ENCODE results near the gene SEPTIN3.

DNA sequence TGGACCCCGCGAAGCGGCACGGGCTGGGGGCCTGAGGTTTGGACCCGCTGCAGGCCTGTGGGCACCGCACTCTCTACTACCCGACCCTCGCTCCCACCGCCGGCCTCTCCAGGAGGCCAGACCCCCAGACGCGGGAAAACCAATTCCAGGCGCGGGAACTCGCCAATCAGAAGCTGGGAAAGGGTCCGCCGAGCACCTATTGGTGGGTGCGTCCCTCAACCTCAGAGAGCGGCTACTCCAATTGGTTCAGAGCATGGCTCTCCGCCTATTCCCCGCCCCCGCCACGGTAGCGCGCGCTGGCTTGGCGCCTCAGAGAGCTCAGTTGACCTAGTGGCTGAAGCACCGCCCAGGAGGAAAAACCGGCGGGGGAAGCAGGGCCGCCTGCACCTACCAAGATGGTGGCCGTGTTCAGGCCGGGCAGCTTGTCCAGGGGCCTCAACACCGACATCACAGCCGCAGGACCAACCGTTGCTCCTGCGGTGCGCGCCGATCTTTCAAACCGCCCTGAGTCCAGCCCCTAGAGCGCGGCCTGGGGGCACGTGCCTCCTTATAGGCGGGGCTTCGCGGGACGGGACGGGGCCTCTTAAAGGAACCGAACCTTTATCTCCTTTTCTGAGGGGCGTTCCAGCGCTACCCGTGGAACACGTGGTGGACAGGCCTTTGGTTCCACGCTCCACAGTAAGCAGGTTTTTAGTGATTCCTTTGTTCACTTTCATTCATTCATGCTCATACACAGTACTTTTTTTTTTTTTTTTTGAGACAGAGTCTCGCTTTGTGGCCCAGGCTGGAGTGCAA is 22.4 kb upstream of the SEPTIN3 start, which contains the start of gene CENPM:
- TF ChIP-seq EP300 (IDR thresholded peaks at IDR 0.05) (no peak), CTCF (IDR thresholded peaks at IDR 0.05) (no peak)

All from stomach (tissue), 4 donors.